HCEC 1CT (cell line): ENCODE results near the gene PMCH.
A peak's percentile ranks its signal among the peaks of the same experiment; 100 is the strongest.
"Not testable (repeated sequence)": the region's sequence is repeated elsewhere in the genome, so short reads cannot be mapped to it uniquely, and the experiment has no call there.

Source experiments
- DNase-seq: peaks from one replicate; pipeline ENCODE4 v3.0.0-alpha.2; 2017

PMCH gene

DNA sequence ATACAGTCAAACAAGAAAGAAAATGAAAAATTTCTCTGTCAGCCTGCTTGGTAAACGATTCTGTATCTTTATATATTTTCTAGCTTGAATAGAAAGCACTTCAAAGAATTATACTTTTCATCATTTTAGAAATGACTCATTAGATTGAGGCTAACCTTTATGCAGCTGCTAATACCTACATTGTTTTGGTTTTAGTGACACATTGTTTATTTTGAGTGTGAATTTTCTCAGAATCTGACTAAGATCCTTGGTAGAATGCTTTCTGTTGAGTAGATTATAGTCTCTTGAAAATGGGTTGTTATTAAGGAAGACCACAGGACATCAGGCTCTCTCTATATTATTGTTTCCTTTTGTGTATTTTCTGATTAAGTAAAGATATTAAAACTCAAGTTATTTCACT lies at the start of gene PMCH:
TSS of gene PMCH (minus strand) at position 45 of the 400 bp plus-strand sequence. CDS start 63 bp downstream, outside the sequence.
- DNase-seq: peak; percentile 70

- DNase-seq: not testable (repeated sequence)
Observed at GRCh38 chr12:102240859-102241258, 43.2 kb upstream of the PMCH start.

DNA sequence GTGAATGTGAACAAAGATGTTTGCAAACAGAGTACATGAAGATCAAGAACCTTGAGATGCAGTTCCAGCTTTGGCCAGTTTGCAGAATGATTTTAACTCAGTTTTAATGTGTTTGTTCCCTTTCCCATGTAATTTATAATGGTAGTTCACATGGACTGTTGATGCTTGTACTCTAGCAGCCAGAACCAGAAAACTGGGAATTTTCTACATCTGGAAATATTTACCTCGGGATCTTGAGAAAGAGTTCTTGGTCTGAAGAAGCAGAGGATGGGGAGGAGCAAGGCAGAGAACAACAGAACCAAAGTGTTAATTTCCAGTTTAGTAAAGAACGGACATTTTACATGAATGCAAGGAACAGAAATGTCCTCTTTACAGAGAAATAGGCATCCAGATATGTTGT lies 37.0 kb upstream of the PMCH start:
- no peak for DNase-seq

DNA sequence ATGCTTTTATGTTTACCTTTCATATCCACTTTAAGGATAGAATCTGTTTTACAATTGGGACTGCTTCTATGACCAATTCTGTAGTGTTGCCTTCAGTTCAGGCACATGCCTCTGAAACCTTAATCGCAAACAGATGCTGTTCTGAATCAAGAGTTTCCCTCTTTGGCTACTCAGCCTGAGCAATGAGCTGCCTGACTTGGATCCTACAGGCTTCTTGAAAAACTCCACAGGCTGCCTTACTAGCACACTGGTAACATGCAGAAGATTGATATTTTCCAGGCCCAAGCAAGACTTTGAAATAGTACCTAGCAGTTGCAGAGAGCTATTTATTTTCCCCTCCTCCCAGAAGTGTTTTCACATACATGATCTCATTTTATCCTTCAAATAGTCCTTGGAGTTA lies 34.8 kb upstream of the PMCH start:
- DNase-seq: no peak

- no peak for DNase-seq
Observed at GRCh38 chr12:102232036-102232435, 34.4 kb upstream of the PMCH start.

- DNase-seq: no peak
Observed at GRCh38 chr12:102227954-102228353, 30.3 kb upstream of the PMCH start.

DNA sequence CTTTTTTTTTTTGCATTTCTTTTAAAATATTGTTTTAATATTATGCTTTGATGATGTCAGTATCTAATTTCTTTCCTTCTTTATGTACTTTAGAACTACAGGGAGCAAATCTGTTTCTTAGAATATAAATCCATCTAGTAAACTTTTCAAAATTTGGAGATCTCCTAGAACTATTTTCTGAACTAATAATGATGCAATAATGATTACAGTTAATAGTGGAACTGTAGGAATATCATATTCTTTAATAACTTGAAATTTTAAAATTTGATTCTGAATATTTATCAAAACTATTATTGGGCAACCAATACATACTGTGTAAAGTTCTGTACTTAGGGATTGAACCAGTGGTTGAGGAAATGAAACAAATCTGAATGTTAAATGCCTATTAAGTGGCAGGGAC lies 23.1 kb upstream of the PMCH start:
- no peak for DNase-seq

- peak; percentile 78 for DNase-seq
Observed at GRCh38 chr12:102215992-102216691, 18.5 kb upstream of the PMCH start.

GRCh38 chr12:102204025-102204424 lies 6.4 kb upstream of the PMCH start:
- DNase-seq: no peak

- DNase-seq: no peak
Observed at GRCh38 chr12:102202556-102202955, 4.9 kb upstream of the PMCH start.

- no peak for DNase-seq
Observed at GRCh38 chr12:102201436-102202061, 3.9 kb upstream of the PMCH start.

- DNase-seq: no peak
Observed at GRCh38 chr12:102195826-102196225, 1.8 kb downstream of the PMCH start.

- peak; percentile 10 for DNase-seq
Observed at GRCh38 chr12:102182635-102183034, 15.0 kb downstream of the PMCH start.

- DNase-seq: no peak
Observed at GRCh38 chr12:102174761-102175160, 22.9 kb downstream of the PMCH start.

GRCh38 chr12:102174117-102174516 lies 23.5 kb downstream of the PMCH start:
- no peak for DNase-seq

GRCh38 chr12:102172436-102172835 lies 25.2 kb downstream of the PMCH start:
- peak; percentile 34 for DNase-seq

- DNase-seq: no peak
Observed at GRCh38 chr12:102171951-102172350, 25.7 kb downstream of the PMCH start.

- peak; percentile 22 for DNase-seq
Observed at GRCh38 chr12:102169922-102170621, 27.6 kb downstream of the PMCH start.

GRCh38 chr12:102167821-102168604 lies 29.6 kb downstream of the PMCH start:
- peak; percentile 29 for DNase-seq

DNA sequence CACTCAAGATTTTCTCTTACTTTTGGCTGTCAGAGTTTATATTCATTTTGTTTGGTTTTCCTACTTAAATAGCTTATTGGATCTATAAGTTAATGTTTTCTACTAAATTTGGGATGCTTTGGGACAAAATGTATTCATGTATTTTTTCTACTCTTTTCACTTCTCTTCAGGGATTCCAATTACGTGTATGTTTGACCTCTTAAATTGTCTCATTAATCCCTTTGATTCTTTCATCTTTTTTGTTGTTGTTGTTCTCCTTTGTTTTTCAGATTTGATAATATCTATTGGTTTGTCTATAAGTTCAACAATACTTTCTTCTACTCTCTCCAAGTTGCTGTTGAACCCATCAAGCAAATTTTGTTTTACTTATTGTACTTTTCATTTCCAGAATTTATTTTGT lies 34.2 kb downstream of the PMCH start:
- DNase-seq: no peak

GRCh38 chr12:102155206-102155605 lies 42.4 kb downstream of the PMCH start:
- DNase-seq: not testable (repeated sequence)

DNA sequence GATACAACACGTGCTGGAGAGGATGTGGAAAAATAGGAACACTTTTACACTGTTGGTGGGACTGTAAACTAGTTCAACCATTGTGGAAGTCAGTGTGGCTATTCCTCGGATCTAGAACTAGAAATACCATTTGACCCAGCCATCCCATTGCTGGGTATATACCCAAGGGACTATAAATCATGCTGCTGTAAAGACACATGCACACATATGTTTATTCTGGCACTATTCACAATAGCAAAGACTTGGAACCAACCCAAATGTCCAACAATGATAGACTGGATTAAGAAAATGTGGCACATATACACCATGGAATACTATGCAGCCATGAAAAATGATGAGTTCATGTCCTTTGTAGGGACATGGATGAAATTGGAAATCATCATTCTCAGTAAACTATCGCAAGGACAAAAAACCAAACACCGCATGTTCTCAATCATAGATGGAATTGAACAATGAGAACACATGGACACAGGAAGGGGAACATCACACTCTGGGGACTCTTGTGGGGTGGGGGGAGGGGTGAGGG lies 50.5 kb downstream of the PMCH start:
- DNase-seq: not testable (repeated sequence)
